Measurements from ENCODE around the gene EGFR.

DNA sequence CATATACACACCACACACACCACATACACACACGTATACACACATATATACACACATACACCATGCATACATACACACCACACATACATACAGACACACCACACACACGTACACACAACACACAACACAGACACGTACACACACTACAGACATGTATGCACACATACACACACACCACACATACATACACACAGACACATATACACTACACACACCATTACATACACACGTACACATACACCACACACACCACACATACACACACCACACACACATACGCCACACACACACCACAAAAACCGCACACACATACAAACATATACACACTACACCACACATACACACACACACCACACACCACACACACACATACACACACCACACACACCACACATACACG, 184.5 kb downstream of the EGFR start:
- TF ChIP-seq, protein P1, sequence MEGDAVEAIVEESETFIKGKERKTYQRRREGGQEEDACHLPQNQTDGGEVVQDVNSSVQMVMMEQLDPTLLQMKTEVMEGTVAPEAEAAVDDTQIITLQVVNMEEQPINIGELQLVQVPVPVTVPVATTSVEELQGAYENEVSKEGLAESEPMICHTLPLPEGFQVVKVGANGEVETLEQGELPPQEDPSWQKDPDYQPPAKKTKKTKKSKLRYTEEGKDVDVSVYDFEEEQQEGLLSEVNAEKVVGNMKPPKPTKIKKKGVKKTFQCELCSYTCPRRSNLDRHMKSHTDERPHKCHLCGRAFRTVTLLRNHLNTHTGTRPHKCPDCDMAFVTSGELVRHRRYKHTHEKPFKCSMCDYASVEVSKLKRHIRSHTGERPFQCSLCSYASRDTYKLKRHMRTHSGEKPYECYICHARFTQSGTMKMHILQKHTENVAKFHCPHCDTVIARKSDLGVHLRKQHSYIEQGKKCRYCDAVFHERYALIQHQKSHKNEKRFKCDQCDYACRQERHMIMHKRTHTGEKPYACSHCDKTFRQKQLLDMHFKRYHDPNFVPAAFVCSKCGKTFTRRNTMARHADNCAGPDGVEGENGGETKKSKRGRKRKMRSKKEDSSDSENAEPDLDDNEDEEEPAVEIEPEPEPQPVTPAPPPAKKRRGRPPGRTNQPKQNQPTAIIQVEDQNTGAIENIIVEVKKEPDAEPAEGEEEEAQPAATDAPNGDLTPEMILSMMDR (IDR thresholded peaks at IDR 0.05; ENCODE audit: extremely low read depth in 1 of 2, insufficient read depth in 1 of 2, low read depth in 1 of 2, low read length in 2 of 2) = no peak
- no peak for TF ChIP-seq POLR2A (IDR thresholded peaks at IDR 0.05; ENCODE audit: low read depth, low read length)

Data from endothelial cell of umbilical vein (primary cell).